Uterus (tissue), 4 donors: ENCODE results near the gene TTC31. TPM values are rescaled to one million over a fixed set of nuclear protein-coding genes. Genes with fewer than 3 reads are reported as not detected.

Experiments used
- DNase-seq, 2 donors: peaks; one replicate each; pipeline ENCODE4 v3.0.0-alpha.2; 2019 to 2020
- H3K27ac ChIP-seq, 2 donors: fragments of 200-600 bp; sonication (generic); 1 replicate in 1 of 2; 2 replicates in 1 of 2; pipeline ENCODE4 v1.5.1; 2016 to 2018
- H3K27me3 ChIP-seq, 2 donors: fragments of 200-600 bp; sonication (generic); one replicate each; pipeline ENCODE4 v1.5.1; 2018 to 2019; ENCODE audit warnings: control low read depth in 1 of 2
- H3K36me3 ChIP-seq, 2 donors: fragments of 200-600 bp; sonication (generic); one replicate each; pipeline ENCODE4 v1.5.1; 2019; ENCODE audit warnings: control low read depth in 1 of 2
- H3K4me1 ChIP-seq, 2 donors: fragments of 200-600 bp; sonication (generic); one replicate each; pipeline ENCODE4 v1.5.1; 2018 to 2019; ENCODE audit warnings: control low read depth in 1 of 2
- H3K4me3 ChIP-seq, 2 donors: fragments of 200-600 bp; sonication (generic); 1 replicate in 1 of 2; 2 replicates in 1 of 2; pipeline ENCODE4 v1.5.1; 2018 to 2019; ENCODE audit warnings: mild to moderate bottlenecking in 1 of 2
- H3K9me3 ChIP-seq, 2 donors: fragments of 200-600 bp; sonication (generic); one replicate each; pipeline ENCODE4 v1.5.1; 2019; ENCODE audit warnings: control low read depth in 1 of 2
- POLR2A ChIP-seq, 2 donors: fragments of 450-650 bp; IDR thresholded peaks; one replicate each; pipeline ENCODE4 v1.6.1; 2016; ENCODE audit warnings: antibody characterized with exemption in 2 of 2, mild to moderate bottlenecking in 1 of 2, moderate library complexity in 1 of 2
- intact Hi-C: fragments of 100-400 bp; cut with DNase I; formaldehyde crosslinking; loops from one replicate; pipeline ENCODE4 v1.15.1; 2023; ENCODE audit warnings: low total_unique reads
- total RNA-seq, 4 donors: library from RNA; depleted of rRNA in 3 of 4; stranded (reverse); fragments of >200 nt in 3 of 4; gene quantifications; one replicate each; pipeline versions ENCODE4 v1.1.0 to v1.2.4, GENCODE V29; 2014 to 2023
- TF ChIP-seq, protein P1 (sequence below), 4 experiments: fragments of 200-600 bp in 2 of 4; fragments of 450-650 bp in 2 of 4; sonication (generic) in 2 of 4; IDR thresholded peaks; one replicate each; pipeline ENCODE4 v1.5.1; 2016 to 2019; ENCODE audit warnings: antibody characterized with exemption in 4 of 4, mild to moderate bottlenecking in 2 of 4, moderate library complexity in 1 of 4
- donor health status: DM: yes; HTN: yes; CAD: no.

The TTC31 gene
- total RNA-seq, 4 donors from 2014 or later, result 8.5 to 29.2 (median 17.5) TPM

DNA sequence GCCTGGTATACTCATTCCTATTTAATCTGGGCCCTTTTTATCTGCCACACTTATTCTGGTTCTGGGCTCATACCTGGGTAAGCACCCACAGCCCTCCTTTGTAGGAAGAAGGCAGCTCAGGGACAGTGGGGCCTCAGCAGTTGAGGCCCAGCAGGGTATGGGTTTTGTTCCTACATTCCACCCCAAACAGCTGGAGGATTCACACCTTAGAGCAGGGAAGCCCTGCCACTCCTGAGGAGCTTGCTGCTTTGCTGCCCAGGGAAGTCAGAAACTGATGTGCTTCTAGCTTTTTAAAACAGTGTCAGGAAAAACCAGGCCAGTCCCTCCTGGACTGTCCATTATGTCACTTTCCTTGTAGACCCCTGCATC is 17.7 kb downstream of the TTC31 start:
- Histone ChIP-seq H3K36me3 (no peaks in the 10 kb centered on the region), H3K27me3 (peaks cover 4 to 28% of the 10 kb centered on the region in 2 donors), H3K4me1 (peaks cover 0 to 15% of the 10 kb centered on the region in 2 donors), H3K4me3 (no peak overlapping the region), H3K9me3 (no peaks in the 10 kb centered on the region), H3K27ac (no peak overlapping the region)
- no peak for TF ChIP-seq POLR2A (IDR thresholded peaks at IDR 0.05)
- TF ChIP-seq, protein P1, sequence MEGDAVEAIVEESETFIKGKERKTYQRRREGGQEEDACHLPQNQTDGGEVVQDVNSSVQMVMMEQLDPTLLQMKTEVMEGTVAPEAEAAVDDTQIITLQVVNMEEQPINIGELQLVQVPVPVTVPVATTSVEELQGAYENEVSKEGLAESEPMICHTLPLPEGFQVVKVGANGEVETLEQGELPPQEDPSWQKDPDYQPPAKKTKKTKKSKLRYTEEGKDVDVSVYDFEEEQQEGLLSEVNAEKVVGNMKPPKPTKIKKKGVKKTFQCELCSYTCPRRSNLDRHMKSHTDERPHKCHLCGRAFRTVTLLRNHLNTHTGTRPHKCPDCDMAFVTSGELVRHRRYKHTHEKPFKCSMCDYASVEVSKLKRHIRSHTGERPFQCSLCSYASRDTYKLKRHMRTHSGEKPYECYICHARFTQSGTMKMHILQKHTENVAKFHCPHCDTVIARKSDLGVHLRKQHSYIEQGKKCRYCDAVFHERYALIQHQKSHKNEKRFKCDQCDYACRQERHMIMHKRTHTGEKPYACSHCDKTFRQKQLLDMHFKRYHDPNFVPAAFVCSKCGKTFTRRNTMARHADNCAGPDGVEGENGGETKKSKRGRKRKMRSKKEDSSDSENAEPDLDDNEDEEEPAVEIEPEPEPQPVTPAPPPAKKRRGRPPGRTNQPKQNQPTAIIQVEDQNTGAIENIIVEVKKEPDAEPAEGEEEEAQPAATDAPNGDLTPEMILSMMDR (IDR thresholded peaks at IDR 0.05), result no peak
- DNase-seq, result no peak
- intact Hi-C loops, result no loop called here

DNA sequence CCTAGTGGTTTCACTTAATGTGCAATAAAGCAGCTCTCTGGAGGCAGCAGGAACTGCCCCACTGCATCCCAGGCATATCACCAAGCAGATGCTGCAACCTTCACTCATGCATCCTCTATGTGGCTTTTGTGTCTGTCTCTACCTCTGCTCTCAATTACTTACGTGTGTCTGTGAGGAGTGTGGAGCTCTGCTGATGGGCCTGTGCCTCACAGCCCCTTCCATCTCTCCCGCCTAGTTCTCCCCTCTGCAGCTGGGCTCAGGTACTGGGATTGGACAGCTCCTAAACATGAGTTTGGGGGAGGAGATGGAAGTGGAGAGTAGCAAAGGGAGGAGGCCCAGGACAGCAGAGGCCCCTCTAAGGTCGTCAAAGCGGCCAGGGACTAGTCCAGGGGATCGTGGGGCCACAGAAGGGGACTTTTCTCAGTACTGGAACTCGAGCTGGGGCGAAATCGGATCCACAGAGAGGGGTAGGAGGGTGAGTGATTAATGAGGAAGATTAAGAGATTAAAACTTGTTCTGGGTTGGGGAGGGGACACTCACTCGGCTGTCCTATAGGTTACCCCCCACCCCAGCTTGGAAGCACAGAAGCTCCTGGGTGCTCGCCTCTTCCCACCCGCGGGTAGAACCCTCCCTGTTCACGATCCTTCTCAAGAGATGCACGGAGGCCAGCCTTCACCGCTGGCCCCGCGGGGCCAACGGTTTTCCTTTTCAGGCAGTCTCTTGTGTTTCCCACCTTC is 18.6 kb downstream of the TTC31 start:
- DNase-seq, result no peak
- no peak overlapping the region for H3K4me3 ChIP-seq
- TF ChIP-seq, protein P1 (IDR thresholded peaks at IDR 0.05), result no peak
- TF ChIP-seq POLR2A (IDR thresholded peaks at IDR 0.05), result no peak
- no peaks in the 10 kb centered on the region for H3K36me3 ChIP-seq
- peaks cover 4 to 28% of the 10 kb centered on the region in 2 donors for H3K27me3 ChIP-seq
- intact Hi-C loops, result no loop called here
- H3K4me1 ChIP-seq, result peaks cover 0 to 19% of the 10 kb centered on the region in 2 donors
- no peaks in the 10 kb centered on the region for H3K9me3 ChIP-seq
- H3K27ac ChIP-seq, result no peak overlapping the region

DNA sequence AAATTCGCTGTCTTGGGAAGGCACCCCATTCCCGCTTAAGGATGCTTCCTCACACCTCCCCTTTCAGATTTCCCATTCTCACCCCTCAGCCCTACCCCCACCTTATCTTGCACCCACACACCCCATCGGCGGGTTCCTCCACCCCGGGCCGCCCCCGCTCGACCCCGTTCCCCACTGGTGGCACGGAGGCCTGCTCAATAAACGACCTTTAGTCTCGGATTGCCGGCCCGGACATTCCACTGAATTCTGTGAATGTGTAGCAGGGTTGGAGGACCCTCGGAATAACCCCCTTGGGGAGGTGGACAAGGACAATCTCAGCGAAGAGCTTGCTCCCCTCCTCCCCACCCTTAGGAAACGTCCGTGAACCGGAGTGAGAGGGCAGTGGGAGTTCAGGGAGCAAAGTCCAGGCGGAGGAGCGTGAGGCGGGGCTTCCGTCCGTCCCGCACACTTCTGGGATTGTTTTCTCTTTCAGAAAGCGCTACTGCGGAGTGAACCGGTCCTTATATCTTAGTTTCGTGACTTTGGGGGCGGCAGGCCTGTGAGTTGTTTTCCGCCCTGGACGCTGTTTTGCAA is 19.4 kb downstream of the TTC31 start:
- no peak for TF ChIP-seq POLR2A (IDR thresholded peaks at IDR 0.05)
- TF ChIP-seq, protein P1 (IDR thresholded peaks at IDR 0.05), result no peak
- H3K4me1 ChIP-seq, result peaks cover 0 to 24% of the 10 kb centered on the region in 2 donors
- H3K36me3 ChIP-seq, result no peaks in the 10 kb centered on the region
- H3K27me3 ChIP-seq, result peaks cover 4 to 28% of the 10 kb centered on the region in 2 donors
- H3K27ac ChIP-seq, result peak overlapping the region in 1 of 2 donors; percentile 55
- H3K9me3 ChIP-seq, result no peaks in the 10 kb centered on the region
- DNase-seq, result no peak
- intact Hi-C loops, result no loop called here
- peak overlapping the region; percentile 23 to 38 for H3K4me3 ChIP-seq

DNA sequence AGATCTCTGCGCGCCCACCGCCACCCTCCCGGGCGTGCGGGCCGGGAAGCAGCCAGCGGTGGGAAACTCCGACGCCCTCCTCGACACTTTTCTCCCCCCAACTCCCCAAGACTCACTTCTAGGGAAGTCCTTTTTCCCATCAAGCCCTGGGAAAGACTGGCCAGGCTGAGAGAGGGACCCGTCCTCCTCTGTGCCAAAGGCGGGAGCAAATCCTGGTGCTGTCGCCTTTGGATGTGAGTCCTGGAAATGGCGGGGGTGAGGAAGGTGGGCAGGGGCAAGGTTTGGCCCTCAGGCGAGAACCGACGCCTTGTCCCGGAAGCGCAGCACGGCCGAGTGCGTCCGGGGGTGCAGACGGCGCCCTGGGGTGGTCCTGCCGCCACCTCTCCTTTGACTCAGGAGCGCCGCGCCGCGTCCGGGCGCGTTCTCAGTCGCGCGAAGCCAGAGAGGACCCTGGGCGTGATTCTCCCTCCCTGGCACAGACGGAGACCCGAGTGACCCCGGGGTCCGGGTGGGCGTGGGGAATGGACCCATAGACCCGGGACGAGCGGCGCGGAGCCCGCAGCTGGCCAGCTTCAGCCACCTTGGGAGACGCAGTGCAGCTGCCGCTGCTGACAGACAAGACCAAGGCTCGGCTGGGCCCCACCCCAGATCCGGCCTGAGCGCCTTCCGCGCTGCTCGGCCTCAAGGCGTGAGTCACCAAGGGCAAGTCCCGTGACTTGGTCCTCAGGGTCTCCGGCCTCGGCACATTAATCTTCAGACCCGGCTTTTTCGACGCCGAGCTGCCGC is 20.0 kb downstream of the TTC31 start:
- Histone ChIP-seq H3K27ac (peak overlapping the region in 1 of 2 donors; percentile 77), H3K27me3 (peaks cover 4 to 26% of the 10 kb centered on the region in 2 donors), H3K4me3 (peak overlapping the region; percentile 23 to 38), H3K36me3 (no peaks in the 10 kb centered on the region), H3K9me3 (no peaks in the 10 kb centered on the region), H3K4me1 (peaks cover 0 to 21% of the 10 kb centered on the region in 2 donors)
- intact Hi-C loops, result no loop called here
- TF ChIP-seq POLR2A (IDR thresholded peaks at IDR 0.05), result peak in 1 of 2 donors; percentile 29
- TF ChIP-seq, protein P1 (IDR thresholded peaks at IDR 0.05), result no peak
- DNase-seq, result peak; percentile 61 to 69
